ENCODE data around the gene BRD7.

BRD7 gene

DNA sequence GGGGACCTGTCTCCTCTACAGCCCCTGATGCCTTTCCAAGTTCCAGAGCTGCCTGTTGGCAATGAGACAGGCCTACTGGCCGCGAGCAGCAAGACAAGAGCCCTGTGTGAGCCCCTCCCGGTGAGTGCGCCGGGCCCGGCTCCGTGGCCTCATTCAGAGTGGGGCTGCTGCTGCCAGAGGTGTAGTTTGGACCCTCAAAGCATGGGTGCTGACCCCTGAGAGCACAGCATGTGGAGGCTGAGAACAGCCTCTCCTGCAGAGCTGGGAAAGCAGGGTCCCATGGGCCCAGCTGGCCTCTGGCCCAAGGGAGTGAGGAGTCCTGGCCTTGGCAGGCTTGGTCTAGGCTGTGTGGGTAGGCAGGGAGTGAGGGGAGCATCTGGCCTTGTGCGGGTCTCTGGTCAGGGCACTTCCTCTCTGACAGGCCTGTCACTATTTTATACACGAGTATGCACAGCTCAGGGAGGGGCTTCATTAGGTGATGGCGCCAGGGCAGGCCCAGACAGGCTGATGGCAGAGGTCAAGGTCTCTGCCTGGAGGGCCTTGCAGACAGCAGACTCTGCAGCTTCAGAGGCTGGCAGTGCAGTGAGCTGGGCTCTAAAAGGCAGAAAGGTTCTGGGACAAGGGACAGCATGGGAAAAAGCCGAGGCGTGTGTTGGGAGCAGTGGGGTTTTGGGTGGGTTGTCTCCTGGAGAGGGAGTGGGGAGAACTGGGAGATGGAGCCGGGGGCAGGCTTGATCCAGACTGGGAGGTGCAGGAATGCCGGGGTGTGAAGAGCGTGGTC is 59.1 kb downstream of the BRD7 start:
- Mint-ChIP-seq H3K4me1 (peaks cover 26% of the 10 kb centered on the region), H3K27ac (peak overlapping the region; percentile 86), H3K4me3 (no peak overlapping the region), H3K9me3 (no peaks in the 10 kb centered on the region), H3K36me3 (peaks cover 89% of the 10 kb centered on the region)
- ATAC-seq (no peak), DNase-seq (ENCODE audit: low spot score in 2 of 2) (no peak)

DNA sequence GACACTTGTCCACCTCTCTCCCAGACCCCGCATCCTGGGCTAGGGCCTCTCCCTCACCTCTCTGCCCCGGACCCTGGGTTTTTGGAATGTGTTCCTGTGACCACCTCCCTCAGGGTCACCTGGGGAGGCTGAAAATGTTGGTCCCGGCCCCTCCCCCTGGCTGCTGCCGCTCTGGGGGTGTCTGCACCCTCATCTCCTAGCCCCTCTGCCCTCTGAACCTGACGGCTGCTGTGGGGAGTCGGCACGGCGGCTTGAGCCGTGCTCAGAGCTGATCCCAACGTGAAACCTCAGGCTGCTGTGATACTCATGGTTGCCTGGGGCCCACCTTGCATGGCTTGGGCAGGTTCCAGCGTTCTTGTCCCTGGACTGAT is 59.6 kb downstream of the BRD7 start:
- H3K4me3 Mint-ChIP-seq: no peak overlapping the region
- no peak for DNase-seq (ENCODE audit: low spot score in 2 of 2)
- ATAC-seq: no peak
- peaks cover 26% of the 10 kb centered on the region for H3K4me1 Mint-ChIP-seq
- H3K27ac Mint-ChIP-seq: peak overlapping the region; percentile 86
- peaks cover 90% of the 10 kb centered on the region for H3K36me3 Mint-ChIP-seq
- no peaks in the 10 kb centered on the region for H3K9me3 Mint-ChIP-seq

DNA sequence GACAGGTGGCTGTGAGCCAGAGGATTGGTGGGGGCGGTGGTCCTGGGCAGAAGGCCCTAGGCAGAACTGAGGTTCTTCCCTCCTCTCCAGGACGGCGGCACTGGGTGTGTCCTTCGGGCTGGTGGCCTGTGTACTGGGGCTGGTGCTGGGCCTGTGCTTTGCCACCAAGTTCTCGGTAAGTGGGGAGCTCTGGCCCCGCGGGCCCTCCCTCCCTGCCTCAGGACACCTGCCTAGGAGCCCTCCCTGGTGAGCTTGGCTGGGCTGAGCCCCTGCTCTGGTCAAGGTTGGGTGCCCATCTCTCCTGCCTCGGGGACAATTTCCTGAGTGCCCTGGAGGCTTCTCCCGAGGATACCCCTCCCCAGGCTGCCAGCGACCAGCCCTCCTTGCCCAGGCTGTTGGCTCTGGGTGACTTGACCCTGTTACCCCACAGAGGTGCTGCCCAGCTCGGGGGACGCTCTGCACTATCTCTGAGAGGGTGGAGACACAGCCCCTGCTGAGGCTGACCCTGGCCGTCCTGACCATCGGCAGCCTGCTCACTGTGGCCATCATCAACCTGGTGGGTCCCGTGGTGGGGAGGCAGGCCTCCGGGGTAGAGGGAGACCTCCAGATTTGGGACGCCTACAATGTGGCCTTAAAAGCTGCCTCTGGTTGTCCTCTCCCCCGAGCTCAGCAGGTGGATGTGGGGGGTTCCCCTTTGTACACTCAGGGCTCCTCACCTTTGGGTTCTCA is 60.4 kb downstream of the BRD7 start:
- ATAC-seq (no peak), DNase-seq (ENCODE audit: low spot score in 2 of 2) (no peak)
- H3K27ac Mint-ChIP-seq: peak overlapping the region; percentile 54
- H3K4me1 Mint-ChIP-seq: peaks cover 20% of the 10 kb centered on the region
- H3K9me3 Mint-ChIP-seq: no peaks in the 10 kb centered on the region
- H3K4me3 Mint-ChIP-seq: no peak overlapping the region
- H3K36me3 Mint-ChIP-seq: peaks cover 88% of the 10 kb centered on the region

DNA sequence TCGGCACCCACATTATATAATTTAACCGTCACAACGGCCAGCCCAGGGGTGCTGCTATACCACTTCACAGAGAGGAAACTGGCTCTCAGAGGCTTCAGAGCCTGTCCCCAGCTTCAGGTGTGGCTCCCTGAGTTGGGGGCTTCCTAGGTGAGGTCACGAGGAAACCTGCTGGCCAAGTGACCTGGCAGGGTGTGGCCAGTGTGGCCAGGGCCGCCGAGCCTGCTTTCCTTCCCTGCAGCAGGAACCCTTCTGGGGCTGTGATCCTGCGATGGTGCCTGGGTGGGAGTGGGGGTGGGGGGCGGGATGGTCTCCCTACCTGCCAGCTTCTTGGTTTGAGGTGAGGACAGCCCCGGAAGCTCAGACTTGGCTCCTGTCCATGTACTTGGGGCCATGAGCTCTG is 62.5 kb downstream of the BRD7 start:
- ATAC-seq: no peak
- H3K4me1 Mint-ChIP-seq: peaks cover 11% of the 10 kb centered on the region
- no peak overlapping the region for H3K4me3 Mint-ChIP-seq
- DNase-seq (ENCODE audit: low spot score in 2 of 2): no peak
- no peaks in the 10 kb centered on the region for H3K9me3 Mint-ChIP-seq
- peak overlapping the region; percentile 29 for H3K27ac Mint-ChIP-seq
- H3K36me3 Mint-ChIP-seq: peaks cover 88% of the 10 kb centered on the region

DNA sequence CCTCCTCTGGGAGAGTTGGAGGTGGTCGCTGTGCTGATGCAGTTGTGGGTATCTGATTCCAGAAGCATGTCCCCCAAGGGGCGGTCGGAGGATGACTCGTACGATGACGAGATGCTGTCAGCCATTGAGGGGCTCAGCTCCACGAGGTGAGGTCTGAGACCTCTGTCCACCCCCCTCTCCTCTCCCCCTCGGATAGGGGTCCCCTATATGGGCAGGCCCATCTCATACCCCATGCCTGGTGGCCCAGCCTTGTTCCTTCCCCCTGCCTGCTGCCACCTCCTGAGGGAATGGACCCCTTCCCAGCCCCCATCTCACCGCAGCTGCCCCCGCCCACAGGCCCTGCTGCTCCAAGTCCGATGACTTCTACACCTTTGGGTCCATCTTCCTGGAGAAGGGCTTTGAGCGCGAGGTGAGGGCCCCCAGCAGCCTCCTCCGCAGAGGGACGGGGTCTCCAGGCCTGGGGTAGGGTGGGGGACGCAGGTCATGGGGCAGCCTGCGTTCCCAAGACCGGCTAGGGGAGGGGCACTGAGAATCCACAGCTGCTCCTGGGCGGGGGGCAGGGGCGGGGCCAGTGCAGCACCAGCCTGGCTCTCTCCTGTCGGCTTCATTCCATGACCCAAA is 63.2 kb downstream of the BRD7 start:
- Mint-ChIP-seq H3K36me3 (peaks cover 88% of the 10 kb centered on the region), H3K9me3 (no peaks in the 10 kb centered on the region), H3K4me1 (peaks cover 11% of the 10 kb centered on the region), H3K4me3 (no peak overlapping the region), H3K27ac (no peak overlapping the region)
- ATAC-seq: no peak
- no peak for DNase-seq (ENCODE audit: low spot score in 2 of 2)

DNA sequence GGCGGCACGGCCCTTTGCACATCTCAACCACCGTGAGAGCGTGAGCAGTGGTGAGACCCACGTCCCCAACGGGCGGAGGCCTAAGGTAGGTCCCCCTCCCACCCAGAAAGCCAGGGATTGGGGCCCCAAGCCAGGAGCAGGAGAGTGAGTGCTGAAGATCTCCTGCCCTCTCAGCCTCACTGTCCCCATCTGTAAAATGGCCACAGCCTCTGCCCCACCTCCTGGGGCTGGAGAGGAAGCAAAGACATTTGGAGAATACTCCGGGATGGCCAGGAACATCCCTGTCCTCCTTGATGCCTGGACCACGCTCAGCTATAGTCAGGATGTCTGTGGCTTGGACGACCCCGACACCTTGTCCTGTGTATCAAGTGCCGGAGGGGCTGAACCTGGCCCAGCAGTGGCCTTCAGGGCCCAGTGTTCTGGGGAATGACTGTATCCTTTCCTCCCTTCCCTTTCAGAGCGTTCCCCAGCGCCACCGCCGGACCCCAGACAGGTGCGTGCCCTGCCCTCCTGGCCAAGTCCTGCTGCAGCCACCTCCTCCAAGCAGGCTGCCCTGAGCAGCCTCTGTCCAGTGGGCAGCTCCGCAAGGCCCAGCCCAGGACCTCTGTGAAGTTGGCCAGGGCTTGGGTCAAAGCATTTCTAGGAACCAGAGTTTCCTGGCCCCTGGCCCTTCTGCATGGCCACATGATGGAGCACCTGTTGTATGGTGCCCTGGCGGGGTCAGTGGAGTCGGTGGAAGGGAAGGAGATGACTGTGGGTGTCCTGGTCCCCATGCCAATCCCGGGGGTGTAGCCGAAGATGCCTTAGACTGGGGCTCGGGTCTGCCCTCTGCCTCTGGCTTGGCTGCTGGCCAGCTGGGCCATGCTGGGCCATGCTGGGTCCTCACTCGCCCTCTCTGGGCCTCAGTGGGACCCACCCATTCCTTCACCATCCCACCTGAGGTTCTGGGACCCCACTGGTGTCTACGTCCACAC is 64.0 kb downstream of the BRD7 start:
- no peak for DNase-seq (ENCODE audit: low spot score in 2 of 2)
- peaks cover 7% of the 10 kb centered on the region for H3K4me1 Mint-ChIP-seq
- H3K4me3 Mint-ChIP-seq: no peak overlapping the region
- H3K27ac Mint-ChIP-seq: peak overlapping the region; percentile 45
- H3K36me3 Mint-ChIP-seq: peaks cover 87% of the 10 kb centered on the region
- ATAC-seq: no peak
- no peaks in the 10 kb centered on the region for H3K9me3 Mint-ChIP-seq

DNA sequence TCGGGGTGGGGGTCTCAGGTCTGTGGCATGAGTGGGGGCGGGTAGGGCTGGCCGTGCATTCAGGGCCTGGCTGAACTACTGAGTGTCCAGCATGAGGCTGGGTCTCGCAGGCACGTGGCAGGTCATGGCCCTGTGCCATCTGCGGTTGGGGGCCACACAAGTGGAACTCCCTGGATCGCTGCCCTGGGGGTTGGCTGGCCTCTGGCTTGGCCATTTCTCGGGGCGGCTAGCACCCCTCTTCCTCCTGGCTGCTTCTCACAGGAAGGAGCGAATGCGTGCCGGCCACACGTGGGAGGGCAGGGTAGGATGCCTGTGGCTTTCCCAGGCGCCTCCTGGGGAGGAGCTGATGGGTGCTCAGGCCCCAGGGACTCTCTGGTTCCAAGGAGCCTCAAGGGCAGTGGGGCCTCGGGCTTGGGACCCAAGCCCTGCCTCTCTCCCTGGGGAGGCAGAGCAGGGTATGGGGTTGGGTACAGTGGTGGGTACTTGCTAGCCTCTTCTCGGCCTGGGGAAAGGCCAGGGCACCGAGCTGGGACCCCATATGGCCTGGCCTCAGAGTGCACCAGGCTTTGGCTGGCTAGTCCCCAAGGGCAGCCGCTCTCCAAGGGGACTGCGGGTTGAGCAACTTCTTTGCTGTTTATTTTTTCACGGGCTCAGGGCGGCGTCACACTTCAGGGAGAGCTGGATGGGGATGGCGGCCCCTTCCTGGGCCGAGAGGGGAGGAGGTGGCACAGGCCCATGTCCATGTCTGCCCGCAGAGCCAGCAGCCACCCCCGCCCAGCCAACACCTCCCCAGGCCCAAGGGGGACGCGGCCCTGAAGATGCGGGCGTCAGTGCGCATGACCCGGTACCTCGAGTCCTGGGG is 65.0 kb downstream of the BRD7 start:
- Mint-ChIP-seq H3K4me3 (no peak overlapping the region), H3K36me3 (peaks cover 78% of the 10 kb centered on the region), H3K9me3 (no peaks in the 10 kb centered on the region), H3K27ac (peak overlapping the region; percentile 76), H3K4me1 (peaks cover 5% of the 10 kb centered on the region)
- DNase-seq (ENCODE audit: low spot score in 2 of 2) (no peak), ATAC-seq (no peak)

DNA sequence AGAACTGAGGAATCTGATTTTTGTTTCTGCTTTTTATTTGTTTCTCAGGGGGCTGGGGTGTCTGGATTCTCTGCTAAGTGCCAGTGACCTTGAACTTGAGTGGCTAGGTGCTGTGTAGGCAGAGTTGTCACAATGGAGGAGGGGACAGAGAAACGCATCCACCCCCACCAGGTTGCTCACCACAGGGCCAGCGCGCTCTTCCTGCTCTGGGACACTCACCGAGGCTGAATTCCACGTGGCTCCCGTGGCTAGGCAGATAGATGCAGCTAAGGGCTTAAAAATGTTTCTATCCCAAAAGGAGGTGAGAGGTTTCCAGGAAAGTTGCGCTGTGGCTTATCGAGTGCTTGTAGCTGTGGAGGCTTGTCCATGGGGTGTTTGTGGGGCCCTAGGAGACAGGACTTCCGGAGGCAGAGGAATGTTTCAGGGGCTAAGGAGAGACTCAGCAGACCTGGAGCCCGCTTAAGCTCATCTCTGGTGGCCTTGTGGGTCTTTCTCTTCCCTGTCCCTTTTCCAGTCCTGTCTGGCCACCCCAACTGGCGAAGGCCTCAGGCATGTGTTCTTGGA is 65.7 kb downstream of the BRD7 start:
- Mint-ChIP-seq H3K9me3 (no peaks in the 10 kb centered on the region), H3K4me1 (peaks cover 5% of the 10 kb centered on the region), H3K27ac (peak overlapping the region; percentile 76), H3K4me3 (no peak overlapping the region), H3K36me3 (peaks cover 78% of the 10 kb centered on the region)
- no peak for DNase-seq (ENCODE audit: low spot score in 2 of 2)
- ATAC-seq: no peak

DNA sequence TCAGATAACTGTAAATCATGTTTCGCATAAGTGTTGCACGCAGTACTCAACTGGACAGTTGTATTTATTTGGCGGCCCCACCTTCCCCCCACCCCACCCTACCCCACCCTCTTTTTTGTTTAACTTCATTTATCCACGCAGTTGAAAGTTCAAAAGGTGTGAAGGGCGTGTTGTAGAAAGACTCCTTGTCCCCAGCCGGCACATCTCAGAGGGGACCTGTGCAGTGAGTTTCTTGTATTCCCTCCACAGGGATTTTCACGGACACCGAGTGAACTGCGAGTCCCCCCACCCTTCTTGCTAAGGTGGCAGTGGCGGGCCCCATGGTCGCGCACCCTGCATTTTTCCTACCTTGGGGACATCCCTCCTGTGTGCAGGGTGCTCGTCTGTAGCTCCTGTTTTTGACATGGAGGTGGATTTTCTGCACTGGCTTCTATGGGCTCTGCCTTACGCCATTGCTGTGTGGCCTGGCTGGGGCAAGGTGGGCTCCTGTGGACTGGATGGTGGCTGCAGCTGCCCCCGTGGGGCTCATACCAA is 66.2 kb downstream of the BRD7 start:
- ATAC-seq (no peak), DNase-seq (ENCODE audit: low spot score in 2 of 2) (no peak)
- peaks cover 78% of the 10 kb centered on the region for H3K36me3 Mint-ChIP-seq
- H3K27ac Mint-ChIP-seq: peak overlapping the region; percentile 76
- peaks cover 5% of the 10 kb centered on the region for H3K4me1 Mint-ChIP-seq
- H3K4me3 Mint-ChIP-seq: no peak overlapping the region
- H3K9me3 Mint-ChIP-seq: no peaks in the 10 kb centered on the region

DNA sequence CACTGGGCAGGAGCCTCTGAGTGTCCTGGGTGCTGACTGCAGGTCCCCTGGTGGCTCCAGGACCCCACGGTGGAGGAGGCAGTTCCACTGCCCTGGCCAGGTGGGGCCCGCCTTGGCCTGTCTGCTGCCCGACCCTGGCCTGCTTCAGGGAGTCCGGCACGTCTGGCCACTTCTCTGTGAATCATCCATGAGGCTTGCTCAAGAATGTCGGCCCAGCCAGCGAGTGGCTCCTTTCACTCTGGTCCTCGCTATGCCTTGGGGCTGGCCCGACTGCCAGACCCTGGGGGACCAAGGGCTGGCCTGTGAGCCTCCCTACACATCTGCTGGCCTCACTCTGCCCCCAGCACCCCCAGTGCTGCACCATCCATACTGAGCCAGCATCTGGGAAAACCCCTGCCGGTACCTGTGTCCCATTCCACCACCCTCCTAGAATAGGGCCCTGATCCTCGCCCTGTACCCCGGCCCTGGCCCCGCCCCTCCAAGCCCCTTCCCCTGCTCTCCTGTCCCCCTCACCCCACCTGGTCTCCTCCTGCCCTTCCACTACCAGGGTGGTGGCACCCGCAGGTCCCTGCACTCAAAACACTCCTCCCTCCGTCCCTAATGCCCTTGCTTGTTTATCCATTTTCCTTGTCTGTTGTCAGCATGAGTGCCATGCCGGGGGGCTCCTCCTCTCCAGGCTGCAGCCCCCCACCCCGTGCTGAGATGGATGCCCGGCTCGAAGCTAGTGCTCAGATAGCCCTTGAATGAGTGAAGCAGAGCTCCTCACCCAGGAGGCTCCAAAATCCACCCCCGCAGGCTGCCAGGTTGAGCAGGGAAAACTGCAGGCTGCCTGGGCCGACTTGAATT is 66.9 kb downstream of the BRD7 start:
- DNase-seq (ENCODE audit: low spot score in 2 of 2) (no peak), ATAC-seq (no peak)
- no peak overlapping the region for H3K4me3 Mint-ChIP-seq
- H3K4me1 Mint-ChIP-seq: peaks cover under 1% of the 10 kb centered on the region
- H3K36me3 Mint-ChIP-seq: peaks cover 78% of the 10 kb centered on the region
- H3K27ac Mint-ChIP-seq: peak overlapping the region; percentile 73
- H3K9me3 Mint-ChIP-seq: no peaks in the 10 kb centered on the region

DNA sequence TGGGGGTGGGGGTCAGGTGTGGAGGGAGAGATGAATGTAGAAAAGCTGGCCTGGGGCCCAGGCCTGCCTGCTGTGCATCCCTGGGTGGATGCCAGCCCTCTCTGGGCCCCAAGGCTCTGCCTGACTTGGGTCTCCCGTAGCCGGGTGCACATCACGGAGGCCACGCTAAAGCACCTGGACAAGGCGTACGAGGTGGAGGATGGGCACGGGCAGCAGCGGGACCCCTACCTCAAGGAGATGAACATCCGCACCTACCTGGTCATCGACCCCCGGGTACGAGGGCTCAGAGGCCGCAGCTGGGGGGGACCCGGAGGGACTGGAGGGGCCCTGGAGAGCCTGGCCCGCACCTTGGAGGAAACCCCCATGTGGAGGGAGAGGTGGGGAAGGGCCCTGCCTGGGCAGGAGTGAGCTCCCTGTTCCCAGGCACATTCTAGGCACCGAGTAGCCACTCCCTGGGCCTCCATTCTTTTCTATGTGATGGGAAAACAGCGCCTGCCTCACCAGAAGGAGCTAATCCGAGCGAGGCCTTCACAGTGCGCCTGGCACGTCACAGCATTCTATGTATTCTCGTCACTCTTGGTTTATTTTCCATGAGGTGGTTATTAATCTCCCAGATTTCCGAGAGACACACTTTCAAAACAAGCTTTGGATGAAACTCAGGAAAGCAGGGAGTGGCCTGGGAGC is 67.7 kb downstream of the BRD7 start:
- DNase-seq (ENCODE audit: low spot score in 2 of 2): no peak
- Mint-ChIP-seq H3K9me3 (no peaks in the 10 kb centered on the region), H3K4me1 (no peaks in the 10 kb centered on the region), H3K36me3 (peaks cover 78% of the 10 kb centered on the region), H3K4me3 (no peak overlapping the region), H3K27ac (peak overlapping the region; percentile 73)
- ATAC-seq: no peak

DNA sequence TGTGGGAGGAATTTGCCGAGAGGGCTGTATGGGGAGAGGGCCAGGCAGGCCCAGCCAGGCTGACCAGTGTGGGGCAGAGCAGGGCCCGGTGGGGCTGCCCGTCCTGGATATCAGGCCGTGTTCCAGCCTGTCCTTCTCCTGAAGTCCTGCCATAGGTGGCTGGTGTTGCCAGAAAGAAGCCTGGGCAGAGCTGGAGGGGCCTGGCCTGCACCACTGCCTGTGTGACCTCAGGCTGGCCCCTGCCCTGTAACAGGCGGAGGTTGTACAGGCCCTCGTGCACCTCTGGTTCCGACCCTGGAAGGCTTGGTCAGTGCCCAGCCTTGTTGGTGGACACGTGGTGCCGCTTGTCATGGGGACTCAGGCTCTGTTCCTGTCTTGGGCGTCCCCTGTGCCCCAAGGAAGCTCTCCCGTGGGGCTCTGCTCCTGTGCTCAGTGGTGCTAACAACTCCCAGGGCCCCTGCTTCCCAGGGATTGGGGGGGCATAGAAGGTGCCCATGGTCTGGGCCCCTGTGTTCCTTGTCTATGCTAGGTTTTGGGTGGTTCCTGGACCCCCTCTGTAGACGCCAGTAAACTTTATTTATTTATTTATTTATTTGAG is 69.2 kb downstream of the BRD7 start:
- DNase-seq (ENCODE audit: low spot score in 2 of 2): no peak
- H3K9me3 Mint-ChIP-seq: no peaks in the 10 kb centered on the region
- H3K36me3 Mint-ChIP-seq: peaks cover 87% of the 10 kb centered on the region
- ATAC-seq: no peak
- no peak overlapping the region for H3K27ac Mint-ChIP-seq
- H3K4me1 Mint-ChIP-seq: peaks cover 5% of the 10 kb centered on the region
- no peak overlapping the region for H3K4me3 Mint-ChIP-seq
